GM21367 (cell line): ENCODE data around the gene PTCHD4.
A peak's percentile ranks its signal among the peaks of the same experiment; 100 is the strongest.
"Not testable (repeated sequence)": the region's sequence is repeated elsewhere in the genome, so short reads cannot be mapped to it uniquely, and the experiment has no call there.

ENCODE experiments used
- ATAC-seq: cut with Tn5 transposase; IDR thresholded peaks from one replicate; pipeline ENCODE4 v1.9.1; 2021; ENCODE audit not compliant: unreplicated experiment

Gene PTCHD4

GRCh38 chr6:48111143-48111506 lies at the start of gene PTCHD4:
PTCHD4 (minus strand) TSS chr6:48111197; CDS start chr6:48068957, 42,240 bp downstream.
- ATAC-seq = no peak

GRCh38 chr6:48151142-48151541 lies 40.1 kb upstream of the PTCHD4 start:
- no peak for ATAC-seq

- no peak for ATAC-seq
Observed at GRCh38 chr6:48150701-48151100, 39.7 kb upstream of the PTCHD4 start.

- no peak for ATAC-seq
Observed at GRCh38 chr6:48147051-48147450, 36.1 kb upstream of the PTCHD4 start.

- ATAC-seq = no peak
Observed at GRCh38 chr6:48144021-48144420, 33.0 kb upstream of the PTCHD4 start.

- no peak for ATAC-seq
Observed at GRCh38 chr6:48141975-48142374, 31.0 kb upstream of the PTCHD4 start.

- no peak for ATAC-seq
Observed at GRCh38 chr6:48139818-48140614, 29.0 kb upstream of the PTCHD4 start.

- no peak for ATAC-seq
Observed at GRCh38 chr6:48136856-48137255, 25.9 kb upstream of the PTCHD4 start.

GRCh38 chr6:48135323-48136084 lies 24.5 kb upstream of the PTCHD4 start:
- ATAC-seq = no peak

- ATAC-seq = no peak
Observed at GRCh38 chr6:48134246-48134645, 23.2 kb upstream of the PTCHD4 start.

GRCh38 chr6:48123601-48124000 lies 12.6 kb upstream of the PTCHD4 start:
- no peak for ATAC-seq

- not testable (repeated sequence) for ATAC-seq
Observed at GRCh38 chr6:48121983-48122749, 11.2 kb upstream of the PTCHD4 start.

- no peak for ATAC-seq
Observed at GRCh38 chr6:48116699-48117645, 6.0 kb upstream of the PTCHD4 start.

- no peak for ATAC-seq
Observed at GRCh38 chr6:48113130-48113529, 2.1 kb upstream of the PTCHD4 start.

- ATAC-seq = no peak
Observed at GRCh38 chr6:48111575-48111974, 578 bp upstream of the PTCHD4 start.

GRCh38 chr6:48110436-48111142 lies 408 bp downstream of the PTCHD4 start:
- no peak for ATAC-seq

- no peak for ATAC-seq
Observed at GRCh38 chr6:48109944-48110343, 1.1 kb downstream of the PTCHD4 start.

- ATAC-seq = not testable (repeated sequence)
Observed at GRCh38 chr6:48102476-48103195, 8.4 kb downstream of the PTCHD4 start.

GRCh38 chr6:48101290-48101689 lies 9.7 kb downstream of the PTCHD4 start:
- peak; percentile 90 for ATAC-seq
